Progenitor cell of endocrine pancreas (in vitro differentiated cells): ENCODE results near the gene EMC7. TPM values are rescaled to one million over a fixed set of nuclear protein-coding genes. Genes with fewer than 3 reads are reported as not detected.

Experiments
- DNase-seq: peaks from one replicate; pipeline ENCODE4 v3.0.0; 2021; ENCODE audit warnings: low spot score; ENCODE audit not compliant: unreplicated experiment
- H3K27ac Mint-ChIP-seq: 2 replicates; pipeline ENCODE4 v1.8.0; 2021; ENCODE audit warnings: mild to moderate bottlenecking, moderate library complexity, mixed read lengths
- H3K27me3 Mint-ChIP-seq: 2 replicates; pipeline ENCODE4 v1.8.0; 2021; ENCODE audit warnings: mixed read lengths
- H3K36me3 Mint-ChIP-seq: 2 replicates; pipeline ENCODE4 v1.8.0; 2022; ENCODE audit warnings: mixed read lengths; ENCODE audit not compliant: insufficient read depth
- H3K4me1 Mint-ChIP-seq: 2 replicates; pipeline ENCODE4 v1.8.0; 2021; ENCODE audit warnings: low read depth, mixed read lengths
- H3K4me3 Mint-ChIP-seq: 2 replicates; pipeline ENCODE4 v1.8.0; 2021; ENCODE audit warnings: low read depth, mild to moderate bottlenecking, moderate library complexity, mixed read lengths
- H3K9me3 Mint-ChIP-seq: 2 replicates; pipeline ENCODE4 v1.8.0; 2021; ENCODE audit warnings: low read depth, mixed read lengths
- long read RNA-seq: library from polyadenylated mRNA; unstranded; transcript quantifications from one replicate; pipeline ENCODE4 v2.0.0, GENCODE V29; 2020
- total RNA-seq: library from RNA; stranded (reverse); gene quantifications from 2 replicates; pipeline ENCODE4 v1.2.1, GENCODE V29; 2021
- TF ChIP-seq, protein P1 (sequence below): fragments of 200-600 bp; sonication (generic); IDR thresholded peaks from one replicate; pipeline ENCODE4 v1.5.0; 2021; ENCODE audit warnings: antibody characterized with exemption, mild to moderate bottlenecking; ENCODE audit not compliant: unreplicated experiment

Gene EMC7
- 31.7 and 32.3 TPM in 2 replicates for total RNA-seq
- long read RNA-seq, transcript EMC7-201 (5 exons, 1,155 nt), result major isoform, 35 of 37 reads
- long read RNA-seq, partial matches to known transcripts, result 1 of 37 reads
- long read RNA-seq, other reads (novel, unspliced or antisense), result 1 of 37 reads

DNA sequence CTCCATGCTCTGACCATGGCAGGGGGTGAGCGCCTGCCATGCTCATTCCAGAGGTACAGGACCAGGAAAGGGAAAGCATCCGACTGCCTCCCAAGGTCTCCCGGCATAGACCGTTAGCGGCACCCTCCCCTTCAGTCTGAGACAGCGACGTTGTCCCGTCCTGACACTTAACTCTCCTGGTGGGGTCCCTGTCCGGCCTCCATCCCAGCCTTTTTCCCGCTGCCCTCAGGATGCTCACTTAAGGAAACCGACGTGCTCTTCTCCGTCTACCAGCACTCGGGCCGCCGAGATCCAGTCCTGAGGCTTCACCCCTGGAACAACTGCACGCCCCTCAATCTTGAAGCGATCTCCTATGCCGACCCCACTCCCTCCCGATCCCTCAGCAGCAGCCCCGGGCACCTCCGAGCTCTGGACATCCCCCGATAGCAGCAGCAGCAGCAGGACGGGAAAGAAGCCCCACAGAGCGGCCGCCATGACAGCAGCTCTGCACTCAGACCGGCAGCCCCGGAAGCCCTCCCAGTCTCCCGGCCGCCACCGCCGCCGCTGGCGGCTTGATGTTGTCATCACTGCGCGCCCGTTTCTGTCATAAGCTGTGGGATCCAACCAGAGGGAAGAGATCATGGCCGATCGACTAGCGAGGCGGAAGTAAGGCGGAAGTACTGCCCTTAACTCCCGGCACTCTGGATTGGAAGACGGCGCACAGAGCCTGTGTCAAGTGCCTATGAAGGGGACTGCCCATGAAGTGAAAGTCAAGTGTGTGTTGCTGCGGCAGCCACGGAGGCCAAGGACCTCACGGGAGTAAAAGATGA, at the start of gene EMC7, which contains the start of gene PGBD4:
TSS of gene EMC7 (minus strand) at position 497 of the 809 bp plus-strand sequence. CDS start at position 474, 23 bp downstream.
TSS of gene PGBD4 (plus strand) at position 718 of the 809 bp plus-strand sequence. CDS start 449 bp downstream, outside the sequence.
- TF ChIP-seq, protein P1, sequence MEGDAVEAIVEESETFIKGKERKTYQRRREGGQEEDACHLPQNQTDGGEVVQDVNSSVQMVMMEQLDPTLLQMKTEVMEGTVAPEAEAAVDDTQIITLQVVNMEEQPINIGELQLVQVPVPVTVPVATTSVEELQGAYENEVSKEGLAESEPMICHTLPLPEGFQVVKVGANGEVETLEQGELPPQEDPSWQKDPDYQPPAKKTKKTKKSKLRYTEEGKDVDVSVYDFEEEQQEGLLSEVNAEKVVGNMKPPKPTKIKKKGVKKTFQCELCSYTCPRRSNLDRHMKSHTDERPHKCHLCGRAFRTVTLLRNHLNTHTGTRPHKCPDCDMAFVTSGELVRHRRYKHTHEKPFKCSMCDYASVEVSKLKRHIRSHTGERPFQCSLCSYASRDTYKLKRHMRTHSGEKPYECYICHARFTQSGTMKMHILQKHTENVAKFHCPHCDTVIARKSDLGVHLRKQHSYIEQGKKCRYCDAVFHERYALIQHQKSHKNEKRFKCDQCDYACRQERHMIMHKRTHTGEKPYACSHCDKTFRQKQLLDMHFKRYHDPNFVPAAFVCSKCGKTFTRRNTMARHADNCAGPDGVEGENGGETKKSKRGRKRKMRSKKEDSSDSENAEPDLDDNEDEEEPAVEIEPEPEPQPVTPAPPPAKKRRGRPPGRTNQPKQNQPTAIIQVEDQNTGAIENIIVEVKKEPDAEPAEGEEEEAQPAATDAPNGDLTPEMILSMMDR, result no peak
- H3K4me1 Mint-ChIP-seq, result peaks cover 12% of the 10 kb centered on the region
- H3K9me3 Mint-ChIP-seq, result no peaks in the 10 kb centered on the region
- peak within 1 kb of the TSS; percentile 100 for H3K4me3 Mint-ChIP-seq
- no peaks in the 10 kb centered on the region for H3K27me3 Mint-ChIP-seq
- peaks cover 5% of the 10 kb centered on the region for H3K36me3 Mint-ChIP-seq
- H3K27ac Mint-ChIP-seq, result peak within 1 kb of the TSS; percentile 99
- peak; percentile 97 for DNase-seq

DNA sequence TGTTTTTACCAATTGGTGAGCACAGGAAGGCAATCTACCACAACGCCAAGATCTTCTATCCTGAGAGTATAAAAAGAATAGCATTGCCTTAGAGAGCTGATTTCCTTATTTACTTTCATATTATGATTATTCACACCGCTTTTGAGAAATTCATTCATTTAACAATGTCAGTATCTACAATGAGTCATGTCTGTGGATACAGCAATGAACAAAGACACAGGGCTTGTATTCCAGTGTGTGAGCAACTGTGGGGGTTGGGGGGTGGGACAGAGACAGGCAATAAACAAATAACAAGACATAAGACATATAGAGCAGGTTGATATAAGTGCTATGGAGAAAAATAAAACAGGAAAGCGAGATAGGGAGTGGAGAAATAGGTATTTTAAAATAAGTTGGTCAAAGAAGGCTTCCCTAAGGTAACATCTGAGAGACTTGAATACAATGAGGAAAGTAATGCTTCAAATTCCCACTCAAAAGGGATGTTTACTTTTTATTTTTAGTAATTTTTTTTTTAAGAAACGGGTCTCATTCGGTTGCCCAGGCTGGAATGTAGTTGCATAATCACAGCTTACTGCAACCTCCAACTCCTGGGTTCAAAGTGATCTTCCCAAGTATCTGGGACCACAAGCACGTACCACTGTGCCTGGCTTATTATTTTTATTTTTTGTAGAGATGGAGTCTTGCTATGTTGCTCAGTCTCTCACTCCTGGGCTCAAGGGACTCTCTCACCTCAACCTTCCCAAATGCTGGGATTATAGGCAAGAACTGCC, 45.9 kb upstream of the EMC7 start:
- H3K27me3 Mint-ChIP-seq, result no peaks in the 10 kb centered on the region
- H3K36me3 Mint-ChIP-seq, result peaks cover 21% of the 10 kb centered on the region
- peak overlapping the region; percentile 24 for H3K27ac Mint-ChIP-seq
- H3K4me3 Mint-ChIP-seq, result no peak overlapping the region
- no peak for DNase-seq
- TF ChIP-seq, protein P1, result no peak
- no peaks in the 10 kb centered on the region for H3K9me3 Mint-ChIP-seq
- H3K4me1 Mint-ChIP-seq, result no peaks in the 10 kb centered on the region

DNA sequence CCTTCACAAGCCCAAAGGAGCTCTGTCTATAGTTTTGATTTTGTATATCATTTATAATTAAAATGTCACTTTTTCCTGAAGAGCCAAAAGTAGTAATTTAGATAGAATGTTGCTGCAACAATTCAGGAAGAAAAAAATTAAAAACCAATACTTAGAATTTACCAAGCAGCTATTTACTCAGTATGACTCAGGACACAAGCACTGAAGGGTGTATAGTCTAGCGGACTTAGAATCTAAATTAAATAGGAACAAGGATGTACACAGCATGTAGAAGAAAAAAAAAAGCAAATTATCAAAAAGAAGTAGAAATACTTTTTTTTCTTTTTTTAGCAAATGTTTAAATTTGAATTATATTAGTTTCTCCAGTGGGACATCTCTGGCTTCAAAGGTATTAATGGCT, 31.8 kb upstream of the EMC7 start:
- TF ChIP-seq, protein P1, result no peak
- H3K9me3 Mint-ChIP-seq, result no peaks in the 10 kb centered on the region
- no peaks in the 10 kb centered on the region for H3K4me1 Mint-ChIP-seq
- no peak overlapping the region for H3K4me3 Mint-ChIP-seq
- no peak overlapping the region for H3K27ac Mint-ChIP-seq
- DNase-seq, result no peak
- peaks cover 6% of the 10 kb centered on the region for H3K36me3 Mint-ChIP-seq
- H3K27me3 Mint-ChIP-seq, result no peaks in the 10 kb centered on the region

DNA sequence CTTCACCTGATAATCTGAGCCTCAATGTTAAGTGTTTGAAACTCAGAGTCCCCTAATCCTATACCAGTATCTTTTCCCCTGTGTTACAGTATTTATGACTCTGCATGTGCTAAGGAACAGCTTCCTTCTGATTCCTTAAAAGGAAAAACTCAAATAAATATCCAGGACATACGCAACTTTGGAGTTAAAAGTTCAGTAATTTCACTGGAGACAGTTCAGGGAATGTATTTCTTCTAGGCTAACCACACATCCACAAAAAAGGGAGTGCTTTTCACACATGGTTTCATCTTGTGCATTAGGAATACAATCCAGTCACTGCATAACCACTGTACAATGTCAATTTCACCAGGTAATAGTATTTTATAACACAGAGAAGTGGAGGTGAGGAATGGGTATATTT, 31.2 kb upstream of the EMC7 start:
- TF ChIP-seq, protein P1, result no peak
- Mint-ChIP-seq H3K36me3 (peaks cover 3% of the 10 kb centered on the region), H3K4me1 (no peaks in the 10 kb centered on the region), H3K27ac (no peak overlapping the region), H3K9me3 (no peaks in the 10 kb centered on the region), H3K27me3 (no peaks in the 10 kb centered on the region), H3K4me3 (no peak overlapping the region)
- no peak for DNase-seq

DNA sequence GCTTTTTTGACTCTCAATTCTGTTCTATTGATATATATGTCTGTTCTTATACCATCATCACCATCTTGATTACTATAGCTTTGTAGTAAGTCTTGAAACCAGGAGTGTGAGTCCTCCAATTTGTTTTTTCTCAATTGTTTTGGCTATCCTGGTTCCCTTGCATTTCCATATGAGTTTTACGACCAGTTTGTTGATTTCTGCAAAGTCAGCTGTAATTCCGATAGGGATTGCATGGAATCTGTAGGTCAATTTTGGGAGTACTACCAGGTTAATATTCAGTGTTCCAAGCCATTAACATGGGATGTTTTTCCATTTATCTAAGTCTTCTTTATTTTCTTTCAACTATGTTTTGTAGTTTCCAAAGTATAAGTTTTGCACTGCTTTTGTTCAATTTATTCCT, 27.2 kb upstream of the EMC7 start:
- TF ChIP-seq, protein P1, result no peak
- Mint-ChIP-seq H3K4me1 (no peaks in the 10 kb centered on the region), H3K27me3 (no peaks in the 10 kb centered on the region), H3K27ac (no peak overlapping the region), H3K4me3 (no peak overlapping the region), H3K36me3 (no peaks in the 10 kb centered on the region), H3K9me3 (no peaks in the 10 kb centered on the region)
- DNase-seq, result no peak
